ACC112 (cell line): ENCODE data around the gene CFAP74.
A peak's percentile ranks its signal among the peaks of the same experiment; 100 is the strongest.

ENCODE experiments used
- H2AFZ ChIP-seq: fragments of 200-600 bp; sonication (generic); one replicate; pipeline ENCODE4 v1.6.0; 2017; ENCODE audit warnings: antibody characterized with exemption, low read length; ENCODE audit not compliant: unreplicated experiment
- H3K27ac ChIP-seq: fragments of 200-600 bp; sonication (generic); 2 replicates; pipeline ENCODE4 v1.5.1; 2014; ENCODE audit warnings: low read depth, mild to moderate bottlenecking, antibody characterized with exemption, low read length, moderate library complexity
- H3K27me3 ChIP-seq: fragments of 200-600 bp; sonication (generic); 2 replicates; pipeline ENCODE4 v1.6.1; 2014; ENCODE audit warnings: mild to moderate bottlenecking, antibody characterized with exemption, low read length, moderate library complexity, mixed read lengths; ENCODE audit not compliant: insufficient read depth
- H3K36me3 ChIP-seq: fragments of 200-600 bp; sonication (generic); 2 replicates; pipeline ENCODE4 v1.6.1; 2016; ENCODE audit warnings: mild to moderate bottlenecking, antibody characterized with exemption, low read length, moderate library complexity, mixed read lengths; ENCODE audit not compliant: insufficient read depth
- H3K4me1 ChIP-seq: fragments of 200-600 bp; sonication (generic); one replicate; pipeline ENCODE4 v1.6.1; 2016; ENCODE audit warnings: low read length, mixed read lengths; ENCODE audit not compliant: insufficient read depth, unreplicated experiment, control insufficient read depth
- H3K4me3 ChIP-seq: fragments of 200-600 bp; sonication (generic); 2 replicates; pipeline ENCODE4 v1.5.1; 2014; ENCODE audit warnings: mild to moderate bottlenecking, low read depth, low read length
- H3K79me2 ChIP-seq: fragments of 200-600 bp; sonication (generic); one replicate; pipeline ENCODE4 v1.6.0; 2016; ENCODE audit warnings: low read length; ENCODE audit not compliant: control insufficient read depth, unreplicated experiment, insufficient read depth

Gene CFAP74

DNA sequence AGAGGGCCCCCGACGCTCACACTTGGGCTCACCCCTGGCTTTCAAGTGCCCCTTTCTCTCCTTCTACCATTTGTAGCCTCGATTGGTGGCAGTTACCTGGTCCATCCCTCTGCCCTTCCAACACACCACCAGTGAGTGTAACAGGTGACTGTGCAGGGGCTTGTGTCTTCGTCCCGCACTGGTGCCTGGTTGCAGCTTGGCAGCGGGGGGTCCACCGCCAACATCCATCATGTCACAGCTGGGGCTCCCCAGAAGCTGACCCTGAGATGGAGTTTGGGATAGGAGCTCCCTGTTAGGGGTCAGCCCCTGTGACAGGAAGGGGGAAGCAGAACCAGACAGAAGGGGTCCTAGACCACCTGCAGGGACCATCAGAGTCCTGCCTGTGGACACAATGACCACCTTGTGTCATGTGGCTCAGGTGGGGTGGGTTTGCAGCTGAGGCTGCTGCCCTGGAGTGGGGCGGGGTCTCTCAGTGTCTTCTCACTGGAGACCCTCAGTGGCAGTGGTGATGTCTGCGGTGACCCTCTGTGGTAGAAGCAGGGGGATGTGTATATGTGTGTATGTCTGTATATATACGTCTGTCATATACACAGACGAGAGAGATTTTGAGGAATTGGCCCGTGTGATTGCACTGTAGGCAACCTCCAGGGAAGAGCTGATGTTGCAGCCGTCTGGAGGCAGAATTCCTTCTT, 92.1 kb downstream of the CFAP74 start:
- H3K36me3 ChIP-seq = no peaks in the 10 kb centered on the region
- H2AFZ ChIP-seq = no peak overlapping the region
- no peaks in the 10 kb centered on the region for H3K79me2 ChIP-seq
- no peaks in the 10 kb centered on the region for H3K27me3 ChIP-seq
- no peak overlapping the region for H3K4me3 ChIP-seq
- no peak overlapping the region for H3K27ac ChIP-seq
- peaks cover 10% of the 10 kb centered on the region for H3K4me1 ChIP-seq

- no peak overlapping the region for H3K4me3 ChIP-seq
- H3K36me3 ChIP-seq = no peaks in the 10 kb centered on the region
- no peak overlapping the region for H2AFZ ChIP-seq
- no peaks in the 10 kb centered on the region for H3K27me3 ChIP-seq
- H3K4me1 ChIP-seq = peaks cover 11% of the 10 kb centered on the region
- H3K27ac ChIP-seq = no peak overlapping the region
- no peaks in the 10 kb centered on the region for H3K79me2 ChIP-seq
These were observed 92.8 kb downstream of the CFAP74 start for GRCh38 chr1:1910651-1911331.

- H3K27ac ChIP-seq = no peak overlapping the region
- peak overlapping the region; percentile 76 for H2AFZ ChIP-seq
- no peaks in the 10 kb centered on the region for H3K36me3 ChIP-seq
- peak overlapping the region; percentile 79 for H3K4me3 ChIP-seq
- no peaks in the 10 kb centered on the region for H3K79me2 ChIP-seq
- H3K4me1 ChIP-seq = peaks cover 11% of the 10 kb centered on the region
- no peaks in the 10 kb centered on the region for H3K27me3 ChIP-seq
These were observed 93.5 kb downstream of the CFAP74 start for GRCh38 chr1:1910033-1910465.

DNA sequence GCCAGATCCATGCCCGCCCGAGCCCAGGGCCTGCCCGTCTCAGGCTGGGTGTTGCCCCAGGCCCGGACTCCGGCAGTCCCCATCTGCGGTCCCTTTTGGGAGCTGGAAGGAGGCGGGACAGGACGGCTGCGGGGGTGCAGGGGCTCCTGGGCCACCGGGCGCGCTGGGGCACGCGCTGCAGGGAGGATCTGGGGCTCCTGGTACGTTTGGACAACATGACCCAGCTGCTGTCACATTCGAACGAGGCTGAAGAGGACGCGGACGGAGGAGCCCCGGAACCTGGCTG, 95.1 kb downstream of the CFAP74 start:
- no peak overlapping the region for H3K27ac ChIP-seq

DNA sequence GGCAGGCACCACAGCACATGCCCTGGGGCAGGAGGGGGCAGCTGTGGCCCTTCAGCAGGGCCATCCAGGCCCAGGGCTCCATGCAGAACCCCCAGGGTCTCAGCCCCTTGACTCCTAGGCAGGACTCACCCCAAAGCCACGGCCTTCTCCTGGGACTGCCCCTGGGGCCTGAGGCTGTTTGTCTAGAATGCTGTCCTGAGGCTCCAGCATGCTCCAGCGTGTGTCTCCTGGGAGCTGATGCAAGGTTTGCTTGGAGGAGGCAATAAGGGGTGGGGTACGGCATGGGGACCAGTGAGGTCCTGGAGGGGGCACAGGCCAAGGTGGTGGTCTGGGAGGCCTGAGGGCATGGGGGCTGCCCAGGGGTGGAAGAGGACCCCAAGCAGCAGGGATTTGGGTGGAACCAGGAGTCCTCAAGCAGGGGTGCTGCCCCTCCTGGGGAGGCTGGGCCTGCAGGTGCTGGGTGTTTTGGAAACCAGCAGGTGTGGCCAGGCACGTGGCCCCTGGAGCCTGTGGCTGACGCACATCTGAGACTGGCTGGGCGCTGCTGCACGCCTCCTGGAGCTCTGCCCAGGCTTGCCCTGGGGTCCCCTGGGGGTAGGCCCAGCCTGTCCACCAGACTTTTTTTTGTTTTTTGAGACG, 96.4 kb downstream of the CFAP74 start:
- H3K4me3 ChIP-seq = no peak overlapping the region
- H2AFZ ChIP-seq = no peak overlapping the region
- peaks cover 11% of the 10 kb centered on the region for H3K4me1 ChIP-seq
- peak overlapping the region; percentile 32; the same call in 1 of the 2 replicates for H3K27ac ChIP-seq
- H3K27me3 ChIP-seq = no peaks in the 10 kb centered on the region
- H3K36me3 ChIP-seq = no peaks in the 10 kb centered on the region
- H3K79me2 ChIP-seq = no peaks in the 10 kb centered on the region

More for the DNA sequence above, 95.1 kb downstream of the CFAP74 start:
- Histone ChIP-seq H3K27me3 (no peaks in the 10 kb centered on the region), H3K36me3 (no peaks in the 10 kb centered on the region), H2AFZ (no peak overlapping the region), H3K4me3 (peak overlapping the region; percentile 84), H3K4me1 (peaks cover 11% of the 10 kb centered on the region), H3K79me2 (no peaks in the 10 kb centered on the region)

DNA sequence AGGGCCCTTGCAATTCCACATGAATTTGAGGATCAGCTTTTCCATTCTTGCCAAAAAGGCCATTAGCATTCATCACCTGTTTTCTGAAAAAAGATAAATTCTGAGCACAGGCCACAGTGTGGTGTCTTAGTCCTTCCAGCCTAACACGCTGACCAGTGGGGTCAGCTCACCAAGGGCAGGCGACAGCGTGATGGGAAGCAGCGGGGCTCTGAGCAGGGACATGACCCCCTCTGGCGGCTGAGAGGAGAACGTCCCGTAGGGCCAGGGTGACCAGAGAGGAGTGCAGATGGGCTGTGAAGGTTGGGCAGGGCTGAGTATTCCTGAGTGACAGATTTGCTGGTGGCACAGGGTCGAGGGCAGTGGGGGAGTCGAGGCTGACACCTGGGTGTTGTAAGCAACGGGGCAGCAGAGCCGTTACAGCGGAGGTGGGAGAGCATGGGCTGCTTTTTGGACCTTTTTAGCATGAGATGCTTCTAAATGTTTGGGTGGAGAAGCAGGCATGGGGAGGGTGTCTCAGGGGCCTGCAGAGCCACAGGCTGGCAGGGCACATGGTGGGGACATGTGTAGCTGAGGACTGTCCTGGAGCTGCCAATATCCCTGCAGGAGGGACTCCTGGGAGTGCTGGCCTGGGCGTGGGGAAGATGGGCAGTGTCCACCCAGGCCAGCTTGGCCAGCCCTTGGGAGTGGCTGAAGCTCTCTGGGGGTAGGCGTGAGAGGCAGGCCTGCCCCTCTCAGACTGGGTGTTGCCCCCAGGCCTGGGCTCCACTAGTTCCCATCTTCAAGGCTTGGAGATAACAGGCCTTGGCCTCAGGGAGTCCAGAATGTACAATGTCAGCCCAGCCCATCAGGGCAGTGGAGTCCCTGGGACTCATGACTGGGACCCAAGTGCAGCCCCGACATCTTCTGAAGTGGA, 97.1 kb downstream of the CFAP74 start:
- Histone ChIP-seq H3K27me3 (no peaks in the 10 kb centered on the region), H2AFZ (no peak overlapping the region), H3K4me1 (peaks cover 11% of the 10 kb centered on the region), H3K36me3 (no peaks in the 10 kb centered on the region), H3K4me3 (no peak overlapping the region), H3K27ac (peak overlapping the region; percentile 32; the same call in 1 of the 2 replicates), H3K79me2 (no peaks in the 10 kb centered on the region)

DNA sequence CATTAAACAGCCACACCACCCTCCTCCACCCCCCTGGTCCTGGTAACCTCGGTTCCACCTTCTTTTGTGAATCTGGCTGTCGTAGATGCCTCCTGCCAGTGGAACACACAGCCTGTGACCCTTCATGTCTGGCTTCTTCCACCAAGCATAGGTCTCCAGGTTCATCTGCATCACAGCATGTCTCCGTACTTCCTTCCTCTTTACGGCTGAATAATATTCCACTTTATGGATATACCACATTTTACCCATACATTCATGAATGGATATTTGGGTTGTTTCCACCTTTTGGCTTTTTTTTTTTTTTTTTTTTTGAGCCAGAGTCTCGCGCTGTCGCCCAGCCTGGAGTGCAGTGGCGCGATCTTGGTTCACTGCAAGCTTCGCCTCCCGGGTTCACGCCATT, 100.4 kb downstream of the CFAP74 start:
- Histone ChIP-seq H3K27me3 (no peaks in the 10 kb centered on the region), H3K36me3 (no peaks in the 10 kb centered on the region), H3K27ac (no peak overlapping the region), H3K4me3 (no peak overlapping the region), H3K4me1 (peaks cover 11% of the 10 kb centered on the region), H2AFZ (no peak overlapping the region), H3K79me2 (no peaks in the 10 kb centered on the region)

- H3K27ac ChIP-seq = no peak overlapping the region
- peaks cover 4% of the 10 kb centered on the region for H3K4me1 ChIP-seq
- no peaks in the 10 kb centered on the region for H3K79me2 ChIP-seq
- H3K27me3 ChIP-seq = no peaks in the 10 kb centered on the region
- H3K4me3 ChIP-seq = no peak overlapping the region
- no peaks in the 10 kb centered on the region for H3K36me3 ChIP-seq
- H2AFZ ChIP-seq = no peak overlapping the region
These were observed 101.8 kb downstream of the CFAP74 start for GRCh38 chr1:1901641-1902294.

GRCh38 chr1:1900883-1901640, 102.5 kb downstream of the CFAP74 start:
- H2AFZ ChIP-seq = no peak overlapping the region
- no peak overlapping the region for H3K4me3 ChIP-seq
- H3K27ac ChIP-seq = no peak overlapping the region
- no peaks in the 10 kb centered on the region for H3K4me1 ChIP-seq
- no peaks in the 10 kb centered on the region for H3K36me3 ChIP-seq
- H3K79me2 ChIP-seq = no peaks in the 10 kb centered on the region
- no peaks in the 10 kb centered on the region for H3K27me3 ChIP-seq
